HG03457 (cell line): ENCODE measurements around the gene SLC2A6.

Experiments
- ATAC-seq: cut with Tn5 transposase; IDR thresholded peaks from one replicate; pipeline ENCODE4 v1.9.1; 2021; ENCODE audit warnings: moderate number of reproducible peaks; ENCODE audit not compliant: unreplicated experiment

Gene SLC2A6

DNA sequence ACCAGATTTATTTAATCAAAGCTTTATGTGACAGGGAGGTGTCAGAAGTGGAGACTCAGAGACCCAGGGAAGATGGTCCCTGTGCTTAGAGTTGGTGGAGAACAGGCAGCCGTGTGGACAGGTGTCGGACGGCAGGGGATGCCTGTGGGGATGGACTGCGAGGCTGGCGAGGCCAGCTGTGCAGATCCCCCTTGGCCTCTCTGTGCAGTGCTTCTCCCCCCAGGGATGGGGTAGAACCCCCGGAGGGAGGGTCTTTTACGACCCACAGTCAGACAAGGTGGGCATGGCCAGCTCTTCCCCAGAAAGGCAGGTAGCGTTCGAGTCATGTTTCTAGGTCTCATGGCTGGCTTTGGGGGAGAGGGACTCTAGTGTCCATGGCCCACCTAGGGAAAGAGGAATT lies 4.7 kb upstream of the SLC2A6 start:
- no peak for ATAC-seq

DNA sequence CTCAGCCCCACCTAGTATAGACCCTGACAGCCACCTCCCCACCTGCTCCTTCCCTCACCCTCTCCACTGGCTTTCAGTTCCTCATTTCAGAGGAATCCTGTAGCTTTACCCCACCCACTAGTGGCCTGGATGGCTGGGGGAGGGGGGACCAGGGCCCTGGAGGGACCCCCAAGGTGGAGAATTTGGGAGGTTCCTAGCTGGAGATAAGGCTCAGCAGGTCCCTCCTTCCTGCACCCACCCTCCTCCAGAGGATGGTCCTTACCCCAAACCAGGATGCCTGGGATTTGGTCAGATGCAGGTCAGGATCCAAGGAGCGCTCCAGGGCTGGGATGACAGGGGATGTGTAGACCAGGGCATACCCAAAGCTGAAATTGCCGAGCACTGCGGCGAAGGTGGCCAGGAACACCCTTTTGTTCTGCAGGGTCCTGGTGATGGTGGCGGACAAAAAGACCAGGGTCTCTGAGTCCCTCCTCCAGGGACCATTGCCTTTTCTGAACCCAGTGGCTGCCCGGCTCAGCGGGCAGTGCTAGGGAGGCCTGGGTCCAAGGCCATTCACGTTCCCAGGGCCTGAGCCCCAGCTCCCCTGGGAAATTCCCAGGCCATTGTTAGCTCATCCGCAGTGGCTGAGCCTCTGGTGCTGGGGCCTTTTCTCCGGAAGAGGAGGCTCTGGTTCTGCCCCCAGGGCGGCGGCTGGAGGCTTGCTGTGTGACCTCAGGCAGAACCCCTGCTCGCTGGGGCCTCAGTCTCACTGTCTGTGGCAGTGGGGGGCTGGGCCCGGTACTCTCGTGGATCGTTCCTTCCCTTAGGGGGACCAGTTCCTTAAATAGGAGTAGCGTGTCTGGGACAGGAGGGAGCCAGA lies 678 bp downstream of the SLC2A6 start:
- no peak for ATAC-seq

DNA sequence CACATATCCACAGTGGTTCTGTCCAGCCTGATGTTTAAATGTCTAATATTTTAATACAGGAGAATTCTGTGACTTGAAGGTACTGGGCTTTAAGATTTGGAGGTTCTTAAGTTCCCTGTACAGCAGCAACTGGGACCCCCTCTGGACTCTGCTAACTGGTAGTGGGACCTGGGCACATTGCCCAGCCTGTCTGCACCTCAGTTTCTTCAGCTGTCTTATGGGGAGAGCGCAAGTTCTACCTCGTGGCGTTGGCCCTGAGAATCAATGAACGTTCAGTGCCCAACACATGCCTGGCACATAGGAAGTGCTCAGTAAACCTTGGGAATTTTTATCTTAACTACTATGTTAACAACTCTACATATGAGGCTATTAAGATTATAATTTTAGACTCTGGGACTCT lies 1.4 kb downstream of the SLC2A6 start:
- ATAC-seq, result no peak

DNA sequence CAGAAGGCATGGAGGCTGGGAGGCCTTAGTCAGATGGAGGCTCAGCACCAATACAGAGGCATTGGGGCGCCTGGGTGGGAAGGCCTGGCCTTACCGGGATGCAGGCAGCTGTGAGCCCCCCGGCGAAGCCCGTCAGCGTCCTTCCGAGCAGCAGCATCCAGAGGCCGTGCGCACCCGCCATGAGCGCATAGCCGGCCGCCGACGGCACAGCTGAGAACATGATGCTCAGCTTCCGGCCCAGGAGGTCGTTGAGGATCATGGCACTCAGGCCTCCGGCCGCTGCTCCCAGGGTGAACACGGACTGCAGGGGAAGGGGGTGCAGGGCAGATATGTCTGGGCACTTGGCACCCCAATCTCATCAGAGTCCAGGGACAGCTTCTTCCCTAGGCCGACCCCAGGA lies 2.0 kb downstream of the SLC2A6 start:
- no peak for ATAC-seq

DNA sequence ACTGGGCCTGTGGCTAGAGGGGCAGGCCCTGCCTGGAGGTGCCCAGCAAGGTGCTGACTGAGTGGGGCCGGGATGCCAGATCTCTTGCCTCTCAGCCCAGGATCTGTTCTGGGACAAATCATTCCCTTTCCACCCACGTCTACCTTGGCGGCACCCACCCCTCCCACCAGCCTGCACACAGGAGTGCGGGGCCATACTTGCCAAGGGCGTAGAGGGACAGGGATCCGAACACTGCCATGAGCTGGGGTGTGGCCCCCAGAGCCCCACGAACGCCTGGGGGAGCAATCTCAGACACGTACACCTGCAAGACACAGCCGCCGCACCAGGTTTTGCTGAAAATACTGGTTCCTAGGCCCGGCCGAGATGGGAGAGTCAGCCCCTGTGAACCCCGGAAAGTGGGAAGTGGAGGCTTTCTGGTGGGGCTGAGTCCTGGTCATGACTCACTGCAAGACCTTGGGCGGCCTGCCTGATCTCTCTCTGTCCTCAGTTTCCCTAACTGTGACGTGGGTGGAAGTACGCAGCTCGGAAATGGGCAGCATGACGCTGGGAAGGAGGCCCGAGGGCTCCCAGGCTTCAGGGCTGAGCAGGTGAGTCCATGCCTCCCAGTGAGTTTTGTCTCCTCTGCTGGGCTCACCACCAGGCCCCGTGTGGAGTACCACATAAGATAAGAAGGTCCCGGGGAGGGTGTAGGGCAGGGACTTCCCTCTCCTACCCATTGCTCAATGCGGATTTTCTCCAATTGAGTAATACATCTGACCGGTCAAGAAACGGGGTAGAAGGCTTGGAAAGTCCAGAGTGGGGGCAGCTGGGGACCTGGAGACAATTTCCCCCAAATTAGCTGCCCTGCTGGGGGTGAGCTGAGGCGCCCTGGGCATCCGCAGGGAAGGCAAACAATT lies 2.6 kb downstream of the SLC2A6 start:
- ATAC-seq, result no peak

DNA sequence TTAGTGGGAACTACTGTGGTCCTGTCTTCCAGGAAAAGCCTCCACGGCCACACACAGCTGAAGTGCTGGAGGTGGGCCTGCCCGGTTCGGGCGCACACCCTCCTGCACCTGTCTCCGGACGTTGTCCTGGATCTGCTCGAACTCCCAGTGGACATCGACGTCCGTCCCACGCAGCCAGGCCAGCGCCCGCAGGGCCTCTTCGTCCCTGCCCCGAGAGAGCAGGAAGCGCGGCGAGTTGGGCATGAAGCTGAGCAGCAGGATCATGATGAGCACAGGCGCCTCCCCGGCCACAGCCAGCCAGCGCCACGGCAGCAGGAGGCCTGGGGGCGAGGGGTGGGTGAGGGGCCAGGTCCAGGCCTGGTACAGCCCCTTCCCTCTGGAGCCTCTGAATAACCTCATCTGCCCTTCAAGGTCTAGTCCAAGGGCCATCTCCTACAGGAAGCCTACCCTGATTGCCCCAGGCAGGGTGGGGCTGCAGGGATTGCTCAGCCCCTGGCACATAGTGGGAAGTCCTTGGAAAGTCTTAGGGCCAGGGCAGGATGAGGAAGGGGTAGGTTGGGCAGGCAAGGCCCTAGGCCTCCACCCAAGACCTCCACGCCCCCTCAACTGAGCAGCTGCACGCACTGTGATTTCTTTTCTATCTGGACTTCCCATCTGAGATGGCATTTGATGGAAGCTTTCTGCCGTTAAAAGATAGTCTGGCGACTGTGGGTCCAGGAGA lies 3.4 kb downstream of the SLC2A6 start:
- no peak for ATAC-seq

DNA sequence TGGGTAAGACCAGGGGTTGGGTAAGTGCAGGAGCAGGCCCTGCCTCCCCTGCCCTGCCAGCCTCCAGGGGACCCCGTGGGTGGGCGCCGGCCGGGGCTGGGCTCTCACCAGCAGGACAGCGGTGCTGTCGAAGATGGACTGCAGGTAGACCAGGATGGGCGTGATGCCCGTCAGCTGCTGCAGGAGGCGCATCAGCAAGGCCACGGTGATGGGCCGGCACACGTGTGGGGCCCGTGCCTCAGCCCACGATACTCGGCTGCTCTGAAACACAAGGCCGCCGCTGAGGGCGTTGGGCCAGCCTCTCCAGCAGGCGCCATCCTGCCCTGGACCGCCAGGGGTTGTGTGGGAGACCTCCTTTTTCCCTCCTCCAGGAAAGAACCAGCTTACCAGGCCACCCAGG lies 4.0 kb downstream of the SLC2A6 start:
- ATAC-seq, result no peak

DNA sequence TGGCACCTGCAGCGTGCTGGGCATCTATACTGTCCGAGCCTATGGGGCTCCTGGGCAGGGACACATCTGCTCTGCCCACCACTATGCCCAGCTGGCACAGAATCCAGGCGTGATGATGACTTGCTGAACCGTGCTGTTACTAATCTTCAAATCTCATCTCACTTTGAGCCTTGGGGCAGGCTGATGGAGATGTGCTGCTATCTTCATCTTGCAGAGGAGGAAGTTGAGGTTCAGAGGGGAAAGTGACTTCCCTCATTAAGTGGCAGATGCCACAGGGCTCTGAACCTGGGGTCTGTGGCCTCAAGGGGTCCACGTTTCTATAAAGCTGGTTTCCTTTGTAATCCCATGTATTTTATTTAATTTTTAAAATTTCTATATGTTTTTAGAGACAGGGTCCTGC lies 4.7 kb downstream of the SLC2A6 start:
- no peak for ATAC-seq

DNA sequence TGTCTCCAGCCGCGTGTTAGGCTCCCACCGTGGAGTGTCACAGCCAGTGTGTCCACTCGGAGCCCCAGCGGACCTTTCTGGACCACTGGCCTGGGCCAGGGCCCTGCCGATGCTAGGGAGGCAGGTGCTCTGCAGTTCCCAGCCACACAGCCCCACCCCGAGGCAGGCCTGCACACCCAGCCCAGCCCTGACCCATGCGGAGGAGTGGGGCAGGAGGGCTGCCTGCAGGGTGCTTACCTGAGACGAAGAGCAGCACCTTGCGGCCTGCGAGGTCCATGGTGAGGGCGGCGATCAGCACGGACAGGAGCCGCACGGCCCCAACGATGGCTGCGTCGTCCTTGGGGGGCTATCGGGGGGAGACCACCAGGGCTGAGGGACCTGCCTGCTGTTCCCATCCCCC lies 5.2 kb downstream of the SLC2A6 start:
- ATAC-seq, result no peak

DNA sequence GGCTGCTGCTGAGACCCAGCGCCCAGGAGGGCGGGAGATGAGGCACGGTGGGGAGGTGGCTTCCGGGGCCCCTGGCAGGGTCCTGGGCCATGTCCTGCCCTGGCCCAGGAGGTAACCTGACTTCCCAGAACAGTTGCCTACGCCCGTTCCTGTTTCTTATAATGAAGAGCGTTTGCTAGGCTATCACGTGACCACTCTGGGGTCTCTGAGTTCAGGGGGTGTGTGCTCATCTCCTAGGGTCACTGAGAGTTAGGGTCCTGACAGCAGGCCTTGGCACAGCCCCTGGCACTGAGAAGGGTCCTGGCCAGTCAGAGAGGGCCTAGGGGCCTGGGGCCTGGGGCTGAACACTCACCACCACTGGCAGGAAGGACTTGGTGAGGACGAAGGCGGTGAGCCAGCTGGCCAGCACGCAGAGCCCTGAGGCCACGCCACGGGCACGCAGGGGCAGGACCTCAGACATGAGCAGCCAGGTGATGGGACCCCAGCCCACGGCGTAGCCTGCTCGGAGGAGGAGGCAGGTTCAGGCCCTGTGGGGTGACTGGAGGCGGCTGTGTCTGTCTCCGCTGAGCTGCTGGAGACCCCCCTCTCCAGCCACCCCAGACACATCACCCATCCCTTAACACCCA lies 6.0 kb downstream of the SLC2A6 start:
- no peak for ATAC-seq

DNA sequence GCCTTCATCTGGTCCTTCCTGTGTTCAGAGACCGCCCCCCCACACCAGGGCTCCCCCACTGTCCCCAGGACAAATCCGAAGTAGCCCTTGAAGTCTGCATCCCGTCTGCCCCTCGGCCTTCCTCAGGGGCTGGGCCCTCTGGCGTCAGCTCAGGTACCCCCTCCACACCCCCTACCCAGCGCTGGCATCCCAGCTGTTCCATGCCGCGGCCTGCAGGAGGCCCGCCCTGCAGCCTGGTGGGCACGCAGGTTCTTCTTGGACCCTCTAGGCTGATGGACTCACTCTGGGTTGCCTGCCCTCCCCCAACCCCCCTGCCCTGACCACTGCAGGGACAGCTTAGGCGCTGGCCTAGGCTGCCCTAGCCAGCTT lies 6.6 kb downstream of the SLC2A6 start:
- ATAC-seq, result no peak

DNA sequence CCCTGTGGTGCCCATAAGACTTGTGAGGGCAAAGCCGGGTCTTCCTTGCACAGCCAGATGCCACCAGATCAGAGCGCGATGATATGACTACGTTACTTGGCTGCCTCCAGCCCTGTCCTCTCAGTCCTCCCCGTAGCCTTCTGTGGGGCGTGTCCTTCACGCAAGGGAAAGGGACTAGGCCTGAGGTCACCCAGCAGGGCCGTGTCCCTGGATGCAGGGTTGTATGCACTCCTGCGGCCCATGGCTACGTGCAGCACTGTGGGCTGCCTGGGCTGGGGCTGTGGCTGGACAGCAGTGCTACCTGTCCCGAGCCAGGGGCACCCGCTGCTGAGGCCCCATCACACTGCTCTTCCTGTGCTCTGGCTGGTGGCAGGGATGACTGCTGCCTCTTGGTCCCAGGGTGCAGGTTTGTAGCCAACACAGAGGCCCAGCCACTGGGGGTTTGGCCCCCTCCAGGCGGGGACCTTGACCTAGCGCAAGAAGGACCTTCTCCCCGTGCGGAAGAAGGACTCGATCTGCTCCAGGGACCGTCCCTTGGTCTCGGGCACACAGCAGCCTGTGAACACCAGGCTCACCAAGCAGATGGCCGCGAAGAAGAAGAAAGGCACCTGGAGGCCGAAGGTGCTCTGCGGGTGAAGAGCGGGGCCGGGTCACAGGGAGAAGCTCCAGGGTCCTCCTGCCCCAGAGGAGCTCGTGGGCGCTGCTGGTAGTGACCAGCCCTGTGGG lies 7.2 kb downstream of the SLC2A6 start:
- ATAC-seq, result no peak

DNA sequence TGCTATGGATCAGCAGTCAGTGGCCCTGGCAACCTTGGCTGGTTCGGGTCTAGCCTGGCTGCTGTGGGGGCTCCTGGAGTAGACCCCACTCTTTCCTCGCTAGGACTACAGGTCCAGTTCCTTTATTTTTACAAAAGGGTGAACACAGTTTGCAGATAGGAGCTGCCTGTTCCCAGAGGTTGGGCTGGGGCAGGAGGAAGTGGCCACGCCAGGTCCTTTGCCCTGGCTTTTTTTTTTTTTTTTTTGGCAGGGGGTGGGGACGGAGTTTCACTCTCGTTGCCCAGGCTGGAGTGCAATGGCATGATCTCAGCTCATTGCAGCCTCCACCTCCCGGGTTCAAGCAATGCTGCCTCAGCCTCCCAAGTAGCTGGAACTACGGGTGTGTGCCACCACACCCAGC lies 7.9 kb downstream of the SLC2A6 start:
- no peak for ATAC-seq

DNA sequence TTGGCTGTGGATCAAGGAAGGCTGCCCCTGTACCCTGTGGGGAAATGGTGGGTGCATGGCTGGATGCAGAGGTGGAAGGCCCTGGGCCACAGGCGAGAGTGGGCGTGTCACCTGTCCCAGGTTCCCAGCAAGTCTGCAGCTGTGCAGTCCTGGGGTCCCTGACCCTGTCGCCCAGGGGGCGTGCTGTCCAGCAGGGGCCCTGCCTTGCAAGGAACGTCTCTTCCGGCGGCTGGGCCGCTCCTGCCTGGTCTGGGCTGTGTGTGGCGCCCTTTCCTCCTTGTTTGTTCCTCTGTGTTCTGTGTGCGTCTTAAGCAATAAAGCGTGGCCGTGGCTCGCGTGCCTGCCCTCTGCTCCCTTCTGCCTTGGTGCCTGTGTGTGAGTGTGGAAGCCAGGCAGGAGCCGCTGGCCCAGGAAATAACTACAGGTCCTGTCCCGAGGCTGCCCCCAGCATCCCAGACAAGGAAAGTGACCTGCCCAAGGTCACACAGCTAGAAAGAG lies 8.4 kb downstream of the SLC2A6 start:
- no peak for ATAC-seq

DNA sequence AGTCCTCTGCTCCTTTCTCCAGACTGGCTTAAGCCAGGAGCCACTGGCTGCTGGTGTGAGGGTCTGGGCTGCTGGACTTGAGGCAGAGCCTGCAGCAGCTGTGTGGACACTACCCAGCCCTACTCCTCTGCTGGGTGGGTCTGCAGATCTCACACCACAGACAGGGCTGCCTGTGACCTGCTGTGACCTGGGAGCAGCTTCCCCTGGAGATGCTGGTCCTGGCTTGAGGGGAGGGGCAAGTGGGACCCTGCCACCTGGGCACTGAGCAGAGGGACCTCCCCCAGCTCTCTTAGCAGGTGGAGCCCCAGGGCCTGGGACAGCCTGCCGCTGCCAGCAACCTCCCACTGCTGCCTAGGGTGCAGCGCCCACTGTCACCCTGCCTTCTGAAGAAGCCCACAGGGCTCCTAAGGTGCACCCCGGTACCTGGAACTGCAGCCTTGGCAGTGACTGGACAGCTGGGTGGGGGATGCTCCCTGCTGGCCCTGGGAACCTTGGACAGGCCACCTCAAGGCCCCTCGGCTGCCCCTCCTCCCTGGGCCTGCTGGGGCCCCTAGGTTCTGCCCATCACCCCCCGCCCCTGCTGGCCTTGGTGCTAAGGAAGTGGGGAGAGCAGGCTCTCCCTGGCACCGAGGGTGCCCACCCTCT lies 10.0 kb downstream of the SLC2A6 start:
- no peak for ATAC-seq

DNA sequence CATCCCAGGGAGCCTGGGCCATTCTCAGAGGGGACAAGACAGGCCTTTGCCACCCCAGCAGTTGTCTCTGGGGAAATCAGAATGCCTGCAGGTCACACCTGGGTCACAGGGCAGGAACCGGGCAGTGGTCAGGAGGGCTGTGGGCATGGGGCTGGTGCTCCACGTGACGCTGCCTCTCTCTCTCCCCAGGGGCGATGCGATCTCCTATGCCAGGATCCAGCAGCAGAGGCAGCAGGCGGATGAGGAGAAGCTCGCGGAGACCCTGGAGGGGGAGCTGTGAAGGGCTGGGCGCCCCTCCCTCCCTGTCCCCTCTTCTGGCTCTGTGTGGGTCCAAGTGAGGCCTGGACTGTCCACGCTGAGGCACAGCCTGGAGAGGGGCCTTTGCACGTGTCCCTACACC lies 10.5 kb downstream of the SLC2A6 start:
- no peak for ATAC-seq

DNA sequence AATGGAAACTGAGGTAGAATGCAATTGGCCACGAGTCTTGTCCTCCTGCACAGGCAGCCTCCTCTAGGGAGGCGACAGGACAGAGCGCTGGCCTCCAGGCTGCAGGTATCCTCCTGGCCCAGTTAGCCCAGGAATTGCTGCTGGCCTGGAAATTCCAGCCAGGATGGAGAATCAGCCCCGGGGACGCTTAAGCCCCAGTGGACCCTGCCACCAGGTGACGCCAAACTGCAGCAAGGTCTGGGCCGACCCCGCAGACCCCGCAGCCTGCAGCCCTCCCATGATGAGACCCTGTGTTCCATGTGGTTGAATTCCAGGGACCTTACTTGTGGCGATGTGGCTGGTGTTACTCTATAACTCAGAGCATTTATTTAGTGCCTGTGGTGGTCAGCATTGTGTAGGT lies 11.8 kb downstream of the SLC2A6 start:
- no peak for ATAC-seq

DNA sequence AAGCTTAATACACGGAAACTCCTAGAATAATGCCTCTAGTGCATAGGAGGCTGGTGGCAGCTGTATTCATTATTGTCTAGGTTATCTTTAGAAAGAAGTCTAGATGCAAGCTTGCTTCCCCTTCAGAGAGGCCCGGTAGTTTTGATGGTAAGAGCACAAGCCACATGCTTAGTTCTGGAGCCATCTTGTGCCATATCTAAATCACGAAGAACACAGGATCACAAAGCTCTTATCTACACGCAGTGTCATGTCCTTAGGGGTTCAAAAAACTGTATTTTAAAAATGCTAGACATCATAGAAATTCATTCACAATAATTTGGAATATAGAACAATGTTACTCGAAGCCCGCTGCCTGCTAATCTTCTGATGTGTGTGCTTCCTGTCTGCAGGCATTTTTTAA lies 12.9 kb downstream of the SLC2A6 start:
- ATAC-seq, result no peak

DNA sequence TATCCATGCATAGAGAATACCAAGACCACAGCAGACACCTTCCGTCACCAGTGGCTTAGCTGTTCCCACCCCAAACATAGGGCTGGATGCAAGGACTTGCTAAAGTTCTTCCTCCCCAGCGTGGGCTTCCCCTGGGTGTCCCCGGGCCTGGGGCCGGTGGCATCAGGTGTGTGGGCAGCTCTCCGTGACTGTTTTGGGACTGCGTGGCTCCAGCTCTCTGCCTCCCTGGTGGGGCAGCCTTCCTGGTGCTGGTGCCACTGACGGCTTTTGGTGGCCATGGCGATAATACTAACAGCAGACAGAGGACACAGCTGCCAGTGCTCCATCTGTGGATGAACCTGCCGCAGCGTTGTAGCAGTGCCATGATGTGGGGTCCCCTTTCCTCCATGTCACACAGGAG lies 14.3 kb downstream of the SLC2A6 start:
- no peak for ATAC-seq
